ENCODE data around the gene PAM. TPM values are rescaled to one million over a fixed set of nuclear protein-coding genes. Genes with fewer than 3 reads are reported as not detected.
A peak's percentile ranks its signal among the peaks of the same experiment; 100 is the strongest.

PAM gene
- total RNA-seq, 1 donor from 2014 or later = 85.6 TPM

DNA sequence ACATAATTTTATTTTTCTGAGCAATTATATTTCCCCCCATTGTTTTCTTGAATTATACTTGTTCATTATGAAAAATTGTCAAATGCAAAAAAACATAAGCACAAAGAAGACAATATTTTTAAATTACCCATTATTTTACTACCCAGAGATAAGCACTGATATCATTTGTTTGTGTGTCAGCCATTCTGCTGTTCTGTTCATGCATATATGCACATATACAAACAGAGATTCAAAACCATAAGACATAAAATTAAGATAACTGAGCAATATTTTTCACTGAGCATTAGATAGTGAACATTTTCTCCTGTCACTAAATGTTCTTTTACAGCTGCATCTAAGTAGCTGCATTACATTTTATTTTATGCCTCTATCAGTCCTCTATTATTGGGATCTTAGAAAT is 35.6 kb downstream of the PAM start:
- no peak overlapping the region for H3K27ac Mint-ChIP-seq (ENCODE audit: unreplicated experiment)
- no peaks in the 10 kb centered on the region for H3K36me3 Mint-ChIP-seq (ENCODE audit: low read depth)
- no peak for DNase-seq (ENCODE audit: low read depth, low spot score)
- no peaks in the 10 kb centered on the region for H3K27me3 Mint-ChIP-seq (ENCODE audit: low read depth)
- H3K9me3 Mint-ChIP-seq = no peaks in the 10 kb centered on the region
- peaks cover 16% of the 10 kb centered on the region for H3K4me1 Mint-ChIP-seq
- no peak overlapping the region for H3K4me3 Mint-ChIP-seq
- TF ChIP-seq, protein P1, sequence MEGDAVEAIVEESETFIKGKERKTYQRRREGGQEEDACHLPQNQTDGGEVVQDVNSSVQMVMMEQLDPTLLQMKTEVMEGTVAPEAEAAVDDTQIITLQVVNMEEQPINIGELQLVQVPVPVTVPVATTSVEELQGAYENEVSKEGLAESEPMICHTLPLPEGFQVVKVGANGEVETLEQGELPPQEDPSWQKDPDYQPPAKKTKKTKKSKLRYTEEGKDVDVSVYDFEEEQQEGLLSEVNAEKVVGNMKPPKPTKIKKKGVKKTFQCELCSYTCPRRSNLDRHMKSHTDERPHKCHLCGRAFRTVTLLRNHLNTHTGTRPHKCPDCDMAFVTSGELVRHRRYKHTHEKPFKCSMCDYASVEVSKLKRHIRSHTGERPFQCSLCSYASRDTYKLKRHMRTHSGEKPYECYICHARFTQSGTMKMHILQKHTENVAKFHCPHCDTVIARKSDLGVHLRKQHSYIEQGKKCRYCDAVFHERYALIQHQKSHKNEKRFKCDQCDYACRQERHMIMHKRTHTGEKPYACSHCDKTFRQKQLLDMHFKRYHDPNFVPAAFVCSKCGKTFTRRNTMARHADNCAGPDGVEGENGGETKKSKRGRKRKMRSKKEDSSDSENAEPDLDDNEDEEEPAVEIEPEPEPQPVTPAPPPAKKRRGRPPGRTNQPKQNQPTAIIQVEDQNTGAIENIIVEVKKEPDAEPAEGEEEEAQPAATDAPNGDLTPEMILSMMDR (conservative IDR thresholded peaks at IDR 0.05) = no peak

DNA sequence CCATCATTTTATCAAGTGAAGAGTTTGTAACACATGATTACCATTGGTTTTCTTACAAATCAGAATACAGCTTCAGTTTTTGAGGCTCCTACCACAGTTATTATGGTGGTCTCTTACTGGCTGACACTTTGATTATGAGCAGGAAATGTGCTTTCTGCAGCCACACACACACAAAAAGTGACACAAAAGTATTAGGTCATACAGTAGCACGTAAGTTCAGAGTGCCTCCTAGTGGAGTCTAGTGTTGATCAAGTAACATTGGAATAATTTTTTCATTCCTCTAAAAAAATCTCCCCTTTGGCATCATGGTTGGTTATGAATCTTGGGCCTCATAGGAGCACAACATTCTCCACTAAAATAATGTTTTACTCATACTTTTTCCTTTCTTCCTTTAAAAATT is 37.6 kb downstream of the PAM start:
- Mint-ChIP-seq H3K4me1 (peaks cover 23% of the 10 kb centered on the region), H3K27me3 (ENCODE audit: low read depth) (no peaks in the 10 kb centered on the region), H3K36me3 (ENCODE audit: low read depth) (no peaks in the 10 kb centered on the region), H3K4me3 (no peak overlapping the region), H3K27ac (ENCODE audit: unreplicated experiment) (no peak overlapping the region), H3K9me3 (no peaks in the 10 kb centered on the region)
- no peak for DNase-seq (ENCODE audit: low read depth, low spot score)
- TF ChIP-seq, protein P1 (conservative IDR thresholded peaks at IDR 0.05) = peak; percentile 53

DNA sequence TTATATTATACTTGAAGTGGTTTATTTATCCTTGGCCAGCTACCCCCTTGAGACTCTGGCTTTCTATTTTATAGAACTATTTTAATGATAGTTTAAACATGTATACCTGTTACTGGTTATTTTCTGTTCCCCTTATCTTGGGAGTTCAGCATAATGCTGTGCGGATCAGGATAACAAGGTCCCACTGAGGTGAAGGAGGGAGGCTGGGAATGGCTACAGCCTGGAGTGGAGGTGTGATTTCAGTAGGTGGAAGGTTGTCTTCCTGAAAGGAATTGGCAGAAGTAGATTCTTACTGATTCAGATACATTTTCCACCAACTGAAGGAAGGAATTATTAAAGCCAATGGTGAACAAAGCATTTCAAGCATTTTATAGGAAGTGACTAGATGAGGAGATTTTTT is 38.9 kb downstream of the PAM start:
- H3K4me3 Mint-ChIP-seq = no peak overlapping the region
- peaks cover 30% of the 10 kb centered on the region for H3K4me1 Mint-ChIP-seq
- no peaks in the 10 kb centered on the region for H3K36me3 Mint-ChIP-seq (ENCODE audit: low read depth)
- H3K9me3 Mint-ChIP-seq = no peaks in the 10 kb centered on the region
- DNase-seq (ENCODE audit: low read depth, low spot score) = no peak
- no peaks in the 10 kb centered on the region for H3K27me3 Mint-ChIP-seq (ENCODE audit: low read depth)
- TF ChIP-seq, protein P1 (conservative IDR thresholded peaks at IDR 0.05) = no peak
- no peak overlapping the region for H3K27ac Mint-ChIP-seq (ENCODE audit: unreplicated experiment)

DNA sequence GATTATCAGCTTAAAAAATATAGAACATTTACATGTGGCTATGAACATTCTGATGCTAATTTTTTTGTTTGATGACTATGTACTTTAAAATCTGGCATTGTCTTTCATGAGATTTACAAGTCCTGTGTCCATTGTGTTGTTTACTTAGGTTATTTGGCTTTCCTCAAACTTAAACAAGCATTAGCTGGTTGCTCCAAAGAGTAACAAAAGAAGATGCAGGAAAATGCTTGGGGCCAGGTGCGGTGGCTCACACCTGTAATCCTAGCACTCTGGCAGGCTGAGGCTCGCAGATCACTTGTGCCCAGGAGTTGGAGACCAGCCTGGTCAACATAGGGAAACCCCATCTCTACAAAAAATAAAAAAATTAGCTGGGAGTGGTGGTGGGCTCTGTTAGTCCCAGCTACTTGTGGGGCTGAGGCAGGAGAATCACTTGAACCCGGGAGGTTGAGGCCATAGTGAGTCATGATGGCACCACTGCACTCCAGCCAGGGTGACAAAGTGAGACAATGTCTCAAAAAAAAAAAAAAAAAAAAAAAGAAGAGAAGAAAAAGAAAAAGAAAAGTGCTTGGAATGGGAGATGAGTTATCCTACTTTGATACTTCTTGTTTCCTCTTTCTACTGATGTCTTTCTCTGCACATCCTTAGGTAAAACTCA is 39.7 kb downstream of the PAM start:
- no peak overlapping the region for H3K4me3 Mint-ChIP-seq
- no peaks in the 10 kb centered on the region for H3K36me3 Mint-ChIP-seq (ENCODE audit: low read depth)
- no peak overlapping the region for H3K27ac Mint-ChIP-seq (ENCODE audit: unreplicated experiment)
- TF ChIP-seq, protein P1 (conservative IDR thresholded peaks at IDR 0.05) = no peak
- DNase-seq (ENCODE audit: low read depth, low spot score) = no peak
- H3K4me1 Mint-ChIP-seq = peaks cover 30% of the 10 kb centered on the region
- no peaks in the 10 kb centered on the region for H3K27me3 Mint-ChIP-seq (ENCODE audit: low read depth)
- H3K9me3 Mint-ChIP-seq = no peaks in the 10 kb centered on the region

DNA sequence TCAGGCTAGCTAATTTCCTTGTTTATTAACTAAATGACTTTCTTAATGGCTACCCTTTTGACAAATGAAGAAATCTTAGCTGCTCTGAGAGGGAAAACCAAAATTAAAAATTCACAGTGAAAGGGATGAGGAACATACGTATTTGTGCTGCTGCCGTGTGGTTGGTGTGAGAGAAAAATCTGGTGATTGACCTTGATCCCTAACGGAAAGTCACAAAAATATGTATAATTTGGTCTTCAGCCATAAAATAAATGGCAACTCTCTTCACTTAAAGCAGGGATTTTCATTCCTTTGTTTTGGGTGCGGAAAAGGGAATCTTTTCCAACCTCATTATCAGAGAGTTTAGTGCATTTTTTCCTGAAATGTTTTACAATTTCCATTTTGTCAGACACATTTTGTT is 40.4 kb downstream of the PAM start:
- H3K27ac Mint-ChIP-seq (ENCODE audit: unreplicated experiment) = no peak overlapping the region

More for the DNA sequence above, 40.4 kb downstream of the PAM start:
- DNase-seq (ENCODE audit: low read depth, low spot score) = no peak
- Mint-ChIP-seq H3K9me3 (no peaks in the 10 kb centered on the region), H3K27me3 (ENCODE audit: low read depth) (no peaks in the 10 kb centered on the region), H3K36me3 (ENCODE audit: low read depth) (no peaks in the 10 kb centered on the region), H3K4me1 (peaks cover 31% of the 10 kb centered on the region), H3K4me3 (no peak overlapping the region)
- TF ChIP-seq, protein P1 (conservative IDR thresholded peaks at IDR 0.05) = no peak
